CD14-positive monocyte (primary cell): ENCODE measurements around the gene PRKCA. TPM values are rescaled to one million over a fixed set of nuclear protein-coding genes. Genes with fewer than 3 reads are reported as not detected.
A peak's percentile ranks its signal among the peaks of the same experiment; 100 is the strongest.

ENCODE experiments used
- DNase-seq, 3 donors: peaks; one replicate each; pipeline ENCODE4 v3.0.0-alpha.2; 2011 to 2022
- H2AFZ ChIP-seq: 2 replicates; pipeline ENCODE4 v1.6.0; 2012; ENCODE audit warnings: mild to moderate bottlenecking, low read depth, low read length, inconsistent platforms; ENCODE audit not compliant: insufficient read depth, poor library complexity, severe bottlenecking
- H3K27ac ChIP-seq, 2 donors: 1 replicate in 1 of 2; 2 replicates in 1 of 2; pipeline ENCODE4 v1.5.1; 2012 to 2013; ENCODE audit warnings: low read length in 2 of 2, control low read depth in 1 of 2, inconsistent platforms in 1 of 2, low read depth in 1 of 2, mild to moderate bottlenecking in 1 of 2
- H3K27me3 ChIP-seq, 2 donors: one replicate each; pipeline versions ENCODE4 v1.6.0 to v1.6.1; 2011 to 2013; ENCODE audit warnings: low read length in 2 of 2; ENCODE audit not compliant: control insufficient read depth in 2 of 2, insufficient read depth in 2 of 2
- H3K36me3 ChIP-seq, 2 donors: replicated peaks in 1 of 2; 1 replicate in 1 of 2; 2 replicates in 1 of 2; pipeline versions ENCODE4 v1.5.1 to v1.6.1; 2012 to 2013; ENCODE audit warnings: low read length in 2 of 2, control low read depth in 1 of 2, inconsistent platforms in 1 of 2, mild to moderate bottlenecking in 1 of 2; ENCODE audit not compliant: insufficient read depth in 2 of 2, control insufficient read depth in 1 of 2
- H3K4me1 ChIP-seq, 2 donors: 1 replicate in 1 of 2; 2 replicates in 1 of 2; pipeline versions ENCODE4 v1.5.1 to v1.6.1; 2012 to 2013; ENCODE audit warnings: low read length in 2 of 2, control low read depth in 1 of 2, inconsistent platforms in 1 of 2, mild to moderate bottlenecking in 1 of 2, moderate library complexity in 1 of 2; ENCODE audit not compliant: insufficient read depth in 2 of 2, control insufficient read depth in 1 of 2
- H3K4me2 ChIP-seq: replicated peaks from 2 replicates; pipeline ENCODE3; 2012; ENCODE audit warnings: low read length, moderate library complexity, mild to moderate bottlenecking; ENCODE audit not compliant: poor library complexity, severe bottlenecking; ENCODE audit errors: extremely low read depth
- H3K4me3 ChIP-seq, 3 experiments: fragments of 200-600 bp in 1 of 3; sonication (generic) in 1 of 3; replicated peaks in 1 of 3; 1 replicate in 2 of 3; 2 replicates in 1 of 3; pipeline ENCODE4 v1.5.1; 2011 to 2013; ENCODE audit warnings: low read length in 3 of 3, mild to moderate bottlenecking in 3 of 3, control low read depth in 2 of 3, low read depth in 2 of 3, inconsistent platforms in 1 of 3, moderate library complexity in 1 of 3
- H3K79me2 ChIP-seq: 2 replicates; pipeline ENCODE4 v1.6.0; 2012; ENCODE audit warnings: mild to moderate bottlenecking, control low read depth, inconsistent platforms, low read length, moderate library complexity; ENCODE audit not compliant: insufficient read depth
- H3K9ac ChIP-seq: 2 replicates; pipeline ENCODE4 v1.6.0; 2017; ENCODE audit warnings: low read length, mild to moderate bottlenecking; ENCODE audit not compliant: insufficient read depth, poor library complexity, severe bottlenecking
- H3K9me3 ChIP-seq, 2 donors: replicated peaks in 1 of 2; 1 replicate in 1 of 2; 2 replicates in 1 of 2; pipeline versions ENCODE4 v1.5.1 to v1.6.1; 2012 to 2013; ENCODE audit warnings: low read length in 2 of 2, control low read depth in 1 of 2; ENCODE audit not compliant: control insufficient read depth in 1 of 2, insufficient read depth in 1 of 2
- H4K20me1 ChIP-seq: 2 replicates; pipeline ENCODE4 v1.6.0; 2012; ENCODE audit warnings: mild to moderate bottlenecking, low read length, control low read depth, moderate library complexity; ENCODE audit not compliant: insufficient read depth
- H3K27ac Mint-ChIP-seq, 7 donors: one replicate each; pipeline ENCODE4 v1.8.0; 2020; ENCODE audit warnings: mild to moderate bottlenecking in 7 of 7, mixed read lengths in 7 of 7, moderate library complexity in 6 of 7, inconsistent platforms in 2 of 7
- H3K27me3 Mint-ChIP-seq, 3 donors: one replicate each; pipeline ENCODE4 v1.8.0; 2021 to 2022; ENCODE audit warnings: low read depth in 3 of 3, mild to moderate bottlenecking in 3 of 3, mixed read lengths in 3 of 3, moderate library complexity in 3 of 3, inconsistent platforms in 1 of 3
- H3K36me3 Mint-ChIP-seq, 2 donors: one replicate each; pipeline ENCODE4 v1.8.0; 2020; ENCODE audit warnings: mixed read lengths in 2 of 2, inconsistent platforms in 1 of 2, mild to moderate bottlenecking in 1 of 2
- H3K4me1 Mint-ChIP-seq: one replicate; pipeline ENCODE4 v1.8.0; 2020; ENCODE audit warnings: mild to moderate bottlenecking, mixed read lengths
- H3K4me3 Mint-ChIP-seq, 2 donors: one replicate each; pipeline ENCODE4 v1.8.0; 2020; ENCODE audit warnings: mild to moderate bottlenecking in 2 of 2, mixed read lengths in 2 of 2, moderate library complexity in 1 of 2
- H3K9me3 Mint-ChIP-seq, 7 donors: one replicate each; pipeline ENCODE4 v1.8.0; 2020 to 2022; ENCODE audit warnings: mixed read lengths in 7 of 7, mild to moderate bottlenecking in 6 of 7, moderate library complexity in 6 of 7, inconsistent platforms in 2 of 7
- WGBS: methylation state at CpG from one replicate; pipeline ENCODE4 v1.1.5; 2013; ENCODE audit warnings: missing lambda C conversion rate; ENCODE audit not compliant: insufficient coverage; 5-methylcytosine and 5-hydroxymethylcytosine counted together
- intact Hi-C, 2 donors: fragments of 100-400 bp; cut with micrococcal nuclease; formaldehyde crosslinking; loops; one replicate each; pipeline versions ENCODE4 v1.15.0 to v1.15.1; 2023
- polyA plus RNA-seq, 3 donors: library from polyadenylated mRNA; depleted of rRNA in 1 of 3; unstranded in 2 of 3; stranded (reverse) in 1 of 3; fragments of 300-500 nt in 2 of 3; fragments of >200 nt in 1 of 3; fragmentation: Illumina TruSeq in 2 of 3; gene quantifications; 1 replicate in 2 of 3; 2 replicates in 1 of 3; pipeline ENCODE4 v1.2.3, GENCODE V29; 2012 to 2021
- TF ChIP-seq, protein P1 (sequence below): fragments of 200-600 bp; IDR thresholded peaks from one replicate; pipeline ENCODE4 v1.8.0; 2022; ENCODE audit warnings: antibody characterized with exemption, mild to moderate bottlenecking

PRKCA gene
- polyA plus RNA-seq, 3 donors = 0.22 to 7.1 (median 0.30) TPM

DNA sequence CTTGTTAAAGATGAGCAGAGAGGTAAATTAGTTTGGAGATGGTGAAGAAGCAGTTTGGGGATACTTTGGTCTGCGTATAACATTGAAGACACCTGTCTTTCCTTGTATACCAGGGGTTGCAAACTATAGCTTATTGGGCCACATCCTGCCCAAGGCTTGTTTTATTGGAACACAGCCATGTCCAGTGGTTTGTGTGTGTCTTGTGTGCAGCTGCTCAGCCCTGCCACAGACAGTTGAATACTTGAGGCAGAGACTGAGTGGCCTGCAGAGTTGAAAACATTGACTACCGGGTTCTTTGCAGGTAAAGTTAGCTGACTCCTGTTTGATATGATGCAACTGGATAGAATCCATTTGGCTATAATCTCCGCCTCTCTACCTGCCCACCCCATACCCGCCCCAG is 224.4 kb downstream of the PRKCA start:
- Histone ChIP-seq H3K9me3 (peaks cover 0 to 4% of the 10 kb centered on the region in 2 donors), H3K36me3 (peaks cover 0 to 18% of the 10 kb centered on the region in 2 donors), H3K4me3 (no peak overlapping the region), H2AFZ (no peak overlapping the region), H3K4me1 (no peaks in the 10 kb centered on the region), H3K27me3 (no peaks in the 10 kb centered on the region), H3K9ac (no peak overlapping the region), H3K4me2 (no peak overlapping the region), H3K79me2 (no peaks in the 10 kb centered on the region), H3K27ac (no peak overlapping the region), H4K20me1 (no peaks in the 10 kb centered on the region)
- H3K4me3 Mint-ChIP-seq = no peak overlapping the region
- peaks cover 9% of the 10 kb centered on the region for H3K4me1 Mint-ChIP-seq
- 100% methylated on average over 1 of the region's 4 CpGs for WGBS
- TF ChIP-seq, protein P1, sequence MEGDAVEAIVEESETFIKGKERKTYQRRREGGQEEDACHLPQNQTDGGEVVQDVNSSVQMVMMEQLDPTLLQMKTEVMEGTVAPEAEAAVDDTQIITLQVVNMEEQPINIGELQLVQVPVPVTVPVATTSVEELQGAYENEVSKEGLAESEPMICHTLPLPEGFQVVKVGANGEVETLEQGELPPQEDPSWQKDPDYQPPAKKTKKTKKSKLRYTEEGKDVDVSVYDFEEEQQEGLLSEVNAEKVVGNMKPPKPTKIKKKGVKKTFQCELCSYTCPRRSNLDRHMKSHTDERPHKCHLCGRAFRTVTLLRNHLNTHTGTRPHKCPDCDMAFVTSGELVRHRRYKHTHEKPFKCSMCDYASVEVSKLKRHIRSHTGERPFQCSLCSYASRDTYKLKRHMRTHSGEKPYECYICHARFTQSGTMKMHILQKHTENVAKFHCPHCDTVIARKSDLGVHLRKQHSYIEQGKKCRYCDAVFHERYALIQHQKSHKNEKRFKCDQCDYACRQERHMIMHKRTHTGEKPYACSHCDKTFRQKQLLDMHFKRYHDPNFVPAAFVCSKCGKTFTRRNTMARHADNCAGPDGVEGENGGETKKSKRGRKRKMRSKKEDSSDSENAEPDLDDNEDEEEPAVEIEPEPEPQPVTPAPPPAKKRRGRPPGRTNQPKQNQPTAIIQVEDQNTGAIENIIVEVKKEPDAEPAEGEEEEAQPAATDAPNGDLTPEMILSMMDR = no peak
- H3K27ac Mint-ChIP-seq = no peak overlapping the region
- intact Hi-C loops = no loop called here
- peaks cover 0 to 9% (median 3%) of the 10 kb centered on the region in 7 donors for H3K9me3 Mint-ChIP-seq
- H3K27me3 Mint-ChIP-seq = no peaks in the 10 kb centered on the region
- DNase-seq = no peak
- H3K36me3 Mint-ChIP-seq = peaks cover 19 to 25% of the 10 kb centered on the region in 2 donors

DNA sequence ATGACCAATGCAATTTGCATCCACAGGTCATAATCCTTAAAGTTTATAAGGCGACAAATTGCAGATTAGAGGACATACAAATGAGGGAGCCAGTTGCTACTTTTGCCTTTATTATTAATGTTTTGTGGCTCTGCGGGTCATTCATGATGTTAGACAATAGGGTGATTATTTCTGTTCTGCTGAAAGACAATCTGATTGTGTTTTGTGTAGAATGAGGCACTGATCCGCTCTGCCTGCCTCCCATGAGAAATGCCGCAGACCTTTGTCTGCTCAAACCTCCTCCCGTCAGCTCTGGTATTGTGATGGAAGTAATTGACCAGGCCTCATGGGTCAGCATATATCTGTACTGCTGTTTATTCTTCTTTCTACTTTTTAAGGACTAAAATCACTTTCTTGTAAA is 224.9 kb downstream of the PRKCA start:
- Histone ChIP-seq H3K4me2 (no peak overlapping the region), H2AFZ (no peak overlapping the region), H3K27ac (no peak overlapping the region), H3K9me3 (peaks cover 0 to 4% of the 10 kb centered on the region in 2 donors), H3K4me3 (no peak overlapping the region), H3K79me2 (no peaks in the 10 kb centered on the region), H3K36me3 (peaks cover 0 to 18% of the 10 kb centered on the region in 2 donors), H3K27me3 (no peaks in the 10 kb centered on the region), H3K4me1 (no peaks in the 10 kb centered on the region), H4K20me1 (no peaks in the 10 kb centered on the region), H3K9ac (no peak overlapping the region)
- peaks cover 19 to 24% of the 10 kb centered on the region in 2 donors for H3K36me3 Mint-ChIP-seq
- H3K9me3 Mint-ChIP-seq = peaks cover 0 to 9% (median 3%) of the 10 kb centered on the region in 7 donors
- H3K4me1 Mint-ChIP-seq = peaks cover 7% of the 10 kb centered on the region
- TF ChIP-seq, protein P1 = no peak
- intact Hi-C loops = no loop called here
- WGBS = 100% methylated on average over 2 of the region's 5 CpGs
- DNase-seq = no peak
- H3K4me3 Mint-ChIP-seq = no peak overlapping the region
- H3K27me3 Mint-ChIP-seq = no peaks in the 10 kb centered on the region
- peak overlapping the region in 1 of 7 donors; percentile 31 for H3K27ac Mint-ChIP-seq
